IPS-18a (cell line): ENCODE measurements around the gene PALM3.

Experiments used
- H3K27ac ChIP-seq: one replicate; pipeline ENCODE4 v1.5.1; 2013; ENCODE audit warnings: low read length
- H3K27me3 ChIP-seq: one replicate; pipeline ENCODE4 v1.6.1; 2013; ENCODE audit warnings: mild to moderate bottlenecking, low read length; ENCODE audit not compliant: control insufficient read depth, insufficient read depth
- H3K36me3 ChIP-seq: one replicate; pipeline ENCODE4 v1.6.1; 2013; ENCODE audit warnings: low read depth, low read length; ENCODE audit not compliant: control insufficient read depth
- H3K4me1 ChIP-seq: one replicate; pipeline ENCODE4 v1.6.1; 2013; ENCODE audit warnings: low read depth, low read length; ENCODE audit not compliant: control insufficient read depth
- H3K4me3 ChIP-seq: one replicate; pipeline ENCODE4 v1.5.1; 2013; ENCODE audit warnings: low read length
- H3K9ac ChIP-seq: one replicate; pipeline ENCODE4 v1.6.1; 2013; ENCODE audit warnings: mild to moderate bottlenecking, low read length, moderate library complexity
- H3K9me3 ChIP-seq: one replicate; pipeline ENCODE4 v1.6.1; 2013; ENCODE audit warnings: low read depth, low read length; ENCODE audit not compliant: control insufficient read depth

Gene PALM3

GRCh38 chr19:14085309-14085995 is 23.6 kb upstream of the PALM3 start, which contains the start of gene C19orf67:
Gene C19orf67, minus strand, starts transcription at chr19:14085783. Its CDS starts 156 bp downstream, at chr19:14085627.
- peaks cover 4% of the 10 kb centered on the region for H3K4me1 ChIP-seq
- H3K4me3 ChIP-seq = no peak within 1 kb of the TSS
- no peak within 1 kb of the TSS for H3K27ac ChIP-seq
- peaks cover 11% of the 10 kb centered on the region for H3K36me3 ChIP-seq
- H3K9ac ChIP-seq = no peak within 1 kb of the TSS
- H3K9me3 ChIP-seq = no peaks in the 10 kb centered on the region
- peaks cover 17% of the 10 kb centered on the region for H3K27me3 ChIP-seq

GRCh38 chr19:14082675-14082960 is 20.7 kb upstream of the PALM3 start:
- Histone ChIP-seq H3K4me3 (no peak overlapping the region), H3K4me1 (no peaks in the 10 kb centered on the region), H3K9me3 (no peaks in the 10 kb centered on the region), H3K36me3 (no peaks in the 10 kb centered on the region), H3K27ac (no peak overlapping the region), H3K27me3 (peaks cover 4% of the 10 kb centered on the region), H3K9ac (no peak overlapping the region)

GRCh38 chr19:14081797-14082674 is 20.2 kb upstream of the PALM3 start:
- Histone ChIP-seq H3K27me3 (peaks cover 8% of the 10 kb centered on the region), H3K9ac (peak overlapping the region; percentile 25), H3K36me3 (no peaks in the 10 kb centered on the region), H3K4me3 (peak overlapping the region; percentile 94), H3K9me3 (no peaks in the 10 kb centered on the region), H3K27ac (no peak overlapping the region), H3K4me1 (no peaks in the 10 kb centered on the region)

- H3K4me3 ChIP-seq = peak overlapping the region; percentile 94
- peak overlapping the region; percentile 20 for H3K27ac ChIP-seq
- no peaks in the 10 kb centered on the region for H3K36me3 ChIP-seq
- H3K4me1 ChIP-seq = no peaks in the 10 kb centered on the region
- H3K9me3 ChIP-seq = no peaks in the 10 kb centered on the region
- peaks cover 12% of the 10 kb centered on the region for H3K27me3 ChIP-seq
- peak overlapping the region; percentile 72 for H3K9ac ChIP-seq
These were observed 19.3 kb upstream of the PALM3 start for GRCh38 chr19:14080887-14081796.

GRCh38 chr19:14078411-14078810 is 16.5 kb upstream of the PALM3 start:
- H3K4me1 ChIP-seq = peaks cover 6% of the 10 kb centered on the region
- H3K27me3 ChIP-seq = peaks cover 34% of the 10 kb centered on the region
- H3K9me3 ChIP-seq = no peaks in the 10 kb centered on the region
- no peaks in the 10 kb centered on the region for H3K36me3 ChIP-seq
- no peak overlapping the region for H3K9ac ChIP-seq
- H3K4me3 ChIP-seq = no peak overlapping the region
- no peak overlapping the region for H3K27ac ChIP-seq

GRCh38 chr19:14073925-14074838 is 12.3 kb upstream of the PALM3 start:
- no peaks in the 10 kb centered on the region for H3K9me3 ChIP-seq
- H3K4me1 ChIP-seq = peaks cover 6% of the 10 kb centered on the region
- H3K36me3 ChIP-seq = no peaks in the 10 kb centered on the region
- peak overlapping the region; percentile 60 for H3K4me3 ChIP-seq
- peaks cover 53% of the 10 kb centered on the region for H3K27me3 ChIP-seq
- no peak overlapping the region for H3K27ac ChIP-seq
- H3K9ac ChIP-seq = no peak overlapping the region

GRCh38 chr19:14073261-14073924 is 11.5 kb upstream of the PALM3 start:
- Histone ChIP-seq H3K36me3 (no peaks in the 10 kb centered on the region), H3K27ac (no peak overlapping the region), H3K27me3 (peaks cover 53% of the 10 kb centered on the region), H3K9me3 (no peaks in the 10 kb centered on the region), H3K4me1 (peaks cover 6% of the 10 kb centered on the region), H3K4me3 (peak overlapping the region; percentile 60), H3K9ac (no peak overlapping the region)

GRCh38 chr19:14072535-14073260 is 10.8 kb upstream of the PALM3 start, which contains the start of gene MISP3:
Gene MISP3, plus strand, starts transcription at chr19:14072786. Its CDS starts 524 bp downstream, at chr19:14073310.
- Histone ChIP-seq H3K27me3 (peaks cover 53% of the 10 kb centered on the region), H3K9me3 (no peaks in the 10 kb centered on the region), H3K9ac (no peak within 1 kb of the TSS), H3K4me1 (peaks cover 6% of the 10 kb centered on the region), H3K36me3 (no peaks in the 10 kb centered on the region), H3K27ac (no peak within 1 kb of the TSS), H3K4me3 (peak within 1 kb of the TSS; percentile 60)

- H3K9ac ChIP-seq = no peak overlapping the region
- H3K36me3 ChIP-seq = no peaks in the 10 kb centered on the region
These were observed 8.6 kb upstream of the PALM3 start for GRCh38 chr19:14070268-14071050.

More at GRCh38 chr19:14070268-14071050, 8.6 kb upstream of the PALM3 start:
- Histone ChIP-seq H3K4me3 (no peak overlapping the region), H3K4me1 (peaks cover 6% of the 10 kb centered on the region), H3K27me3 (peaks cover 39% of the 10 kb centered on the region), H3K27ac (no peak overlapping the region), H3K9me3 (no peaks in the 10 kb centered on the region)
